VCaP (cell line): ENCODE measurements around the gene ADM5.

Source experiments
- H3K27ac ChIP-seq: fragments of 450-650 bp; 2 replicates; pipeline ENCODE4 v1.5.1; 2017
- TF ChIP-seq, protein P1 (sequence below): fragments of 450-650 bp; conservative IDR thresholded peaks from 2 replicates; pipeline ENCODE4 v1.5.1; 2017; ENCODE audit warnings: mild to moderate bottlenecking, moderate library complexity

Gene ADM5

DNA sequence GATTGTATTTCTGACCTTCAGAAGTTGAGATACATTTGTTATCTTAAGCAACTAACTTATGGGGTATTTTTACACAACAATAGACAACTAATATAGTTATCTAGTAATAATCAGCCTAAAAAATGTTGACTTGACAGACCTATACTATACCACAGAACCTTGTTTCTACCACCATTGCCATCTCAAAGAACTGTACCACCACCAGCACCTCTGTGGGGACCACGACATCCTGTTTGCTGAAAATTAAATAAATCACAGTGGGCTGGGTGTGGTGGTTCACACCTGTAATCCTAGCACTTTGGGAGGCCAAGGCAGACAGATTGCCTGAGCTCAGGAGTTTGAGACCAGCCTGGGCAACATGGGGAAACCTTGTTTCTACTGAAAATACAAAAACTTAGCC, 49.7 kb downstream of the ADM5 start:
- TF ChIP-seq, protein P1, sequence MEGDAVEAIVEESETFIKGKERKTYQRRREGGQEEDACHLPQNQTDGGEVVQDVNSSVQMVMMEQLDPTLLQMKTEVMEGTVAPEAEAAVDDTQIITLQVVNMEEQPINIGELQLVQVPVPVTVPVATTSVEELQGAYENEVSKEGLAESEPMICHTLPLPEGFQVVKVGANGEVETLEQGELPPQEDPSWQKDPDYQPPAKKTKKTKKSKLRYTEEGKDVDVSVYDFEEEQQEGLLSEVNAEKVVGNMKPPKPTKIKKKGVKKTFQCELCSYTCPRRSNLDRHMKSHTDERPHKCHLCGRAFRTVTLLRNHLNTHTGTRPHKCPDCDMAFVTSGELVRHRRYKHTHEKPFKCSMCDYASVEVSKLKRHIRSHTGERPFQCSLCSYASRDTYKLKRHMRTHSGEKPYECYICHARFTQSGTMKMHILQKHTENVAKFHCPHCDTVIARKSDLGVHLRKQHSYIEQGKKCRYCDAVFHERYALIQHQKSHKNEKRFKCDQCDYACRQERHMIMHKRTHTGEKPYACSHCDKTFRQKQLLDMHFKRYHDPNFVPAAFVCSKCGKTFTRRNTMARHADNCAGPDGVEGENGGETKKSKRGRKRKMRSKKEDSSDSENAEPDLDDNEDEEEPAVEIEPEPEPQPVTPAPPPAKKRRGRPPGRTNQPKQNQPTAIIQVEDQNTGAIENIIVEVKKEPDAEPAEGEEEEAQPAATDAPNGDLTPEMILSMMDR = no peak
- no peak overlapping the region for H3K27ac ChIP-seq

DNA sequence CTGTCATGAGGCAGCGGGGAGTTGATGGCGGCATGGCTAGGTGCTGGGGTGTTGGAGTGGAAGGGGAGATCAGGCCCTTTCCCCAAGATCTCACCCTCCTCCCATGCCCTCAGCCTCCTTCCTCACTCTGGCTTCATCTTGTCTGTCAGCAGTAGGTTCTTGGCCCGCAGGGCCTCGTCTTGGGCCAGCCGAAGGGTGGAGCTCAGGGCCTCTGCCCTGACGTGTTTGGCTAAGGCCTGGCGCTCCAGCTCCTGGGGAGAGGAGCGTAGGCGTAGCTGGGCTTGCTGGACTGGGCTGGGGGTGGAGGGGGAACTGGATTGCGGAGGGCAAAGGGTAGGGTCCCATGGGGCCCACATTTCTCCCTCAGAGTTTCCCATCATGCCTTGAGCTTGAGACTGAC, 50.5 kb downstream of the ADM5 start:
- TF ChIP-seq, protein P1 = no peak
- H3K27ac ChIP-seq = no peak overlapping the region
